GM12873 (cell line): ENCODE data around the gene SUFU.

Experiments
- CTCF ChIP-seq: IDR thresholded peaks from 2 replicates; pipeline ENCODE4 v1.5.1; 2012; ENCODE audit warnings: low read depth, mild to moderate bottlenecking, moderate library complexity, low read length, control low read depth; ENCODE audit not compliant: insufficient read depth; ENCODE audit errors: missing control alignments

Gene SUFU

GRCh38 chr10:102485093-102485784 lies 18.5 kb upstream of the SUFU start:
- no peak for TF ChIP-seq CTCF

GRCh38 chr10:102491136-102491535 lies 12.6 kb upstream of the SUFU start:
- TF ChIP-seq CTCF, result no peak

DNA sequence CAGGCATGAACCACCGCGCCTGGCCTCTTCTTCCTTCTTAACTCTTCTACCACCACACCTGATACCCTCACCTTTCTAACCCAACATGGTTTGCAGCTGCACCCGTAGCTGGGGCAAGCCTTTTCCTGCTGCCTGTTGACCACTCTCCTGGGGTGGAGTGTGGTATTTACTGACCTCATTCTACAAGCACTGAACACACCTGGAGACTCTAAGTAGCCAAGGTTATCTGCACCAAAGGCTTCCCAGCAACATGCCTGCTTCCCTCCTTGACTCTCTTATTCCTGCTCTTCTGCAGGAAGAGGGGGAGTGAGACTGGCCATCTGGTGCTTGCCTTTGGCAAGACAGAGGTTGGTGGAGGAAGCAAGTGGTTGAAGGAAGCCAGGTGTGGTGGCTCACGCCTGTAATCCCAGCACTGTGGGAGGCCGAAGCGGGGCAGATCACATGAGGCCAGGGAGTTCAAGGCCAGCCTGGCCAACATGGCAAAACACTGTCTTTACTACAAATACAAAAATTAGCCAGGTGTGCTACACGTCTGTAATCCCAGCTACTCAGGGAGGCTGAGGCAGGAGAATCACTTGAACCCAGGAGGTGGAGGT lies 11.3 kb upstream of the SUFU start:
- TF ChIP-seq CTCF, result no peak

- no peak for TF ChIP-seq CTCF
These were observed 10.8 kb upstream of the SUFU start for GRCh38 chr10:102492983-102493382.

GRCh38 chr10:102493771-102494170 lies 10.0 kb upstream of the SUFU start:
- TF ChIP-seq CTCF, result no peak

DNA sequence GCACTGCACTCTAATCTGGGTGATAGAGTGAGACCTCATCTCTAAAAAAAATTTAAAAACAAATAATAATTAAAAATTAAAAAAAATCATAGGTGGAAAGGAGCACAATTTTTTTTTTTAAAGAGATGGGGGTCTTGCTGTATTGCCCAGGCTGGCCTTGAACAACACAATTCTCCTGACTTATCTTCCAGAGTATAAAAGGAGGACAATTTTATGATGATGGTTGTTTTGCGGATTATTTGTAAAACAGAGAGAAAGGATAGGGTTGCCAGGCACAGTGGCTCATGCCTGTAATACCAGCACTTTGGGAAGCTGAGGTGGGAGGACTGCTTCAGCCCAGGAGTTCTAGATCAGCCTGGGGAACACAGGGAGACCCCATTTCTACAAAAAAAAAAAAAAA lies 6.2 kb upstream of the SUFU start:
- TF ChIP-seq CTCF, result no peak

- no peak for TF ChIP-seq CTCF
These were observed 4.4 kb upstream of the SUFU start for GRCh38 chr10:102499356-102499755.
